HepG2 (cell line): Measurements from ENCODE around the gene SMIM38. TPM values are rescaled to one million over a fixed set of nuclear protein-coding genes. Genes with fewer than 3 reads are reported as not detected.

Experiments
- ATAC-seq: fragments of 200-7000 bp; cut with Tn5 transposase; 3 replicates; pipeline ENCODE4 v1.9.1; 2020; ENCODE audit warnings: mild to moderate bottlenecking, moderate library complexity
- BruUV-seq: library from RNA; stranded (reverse); fragments of 400-500 nt; replicated peaks from 2 replicates; lab custom pipeline; 2021; lab: Mats Ljungman, UMichigan
- CTCF ChIA-PET: fragments of 300-600 bp; formaldehyde crosslinking; extraction: SDS; loops from one replicate; lab custom pipeline; 2021; ENCODE audit warnings: low total read pairs, inconsistent platforms, low intra/inter-chr PET ratio; lab: Yijun Ruan, JAX
- POLR2A ChIA-PET: fragments of 350-600 bp; sonication (Branson Sonifier 250); formaldehyde crosslinking; loops from one replicate; lab custom pipeline; 2020; ENCODE audit warnings: antibody characterized with exemption, inconsistent platforms; lab: Yijun Ruan, JAX
- DNase-seq: peaks from one replicate; pipeline ENCODE4 v3.0.0-alpha.2; 2015; ENCODE audit warnings: low spot score
- FAIRE-seq: peaks from 3 replicates; lab custom pipeline; 2011; peaks lifted over from hg19 to GRCh38; lab: Jason Lieb, UNC
- H2AFZ ChIP-seq: one replicate; pipeline ENCODE4 v1.6.1; 2011; ENCODE audit warnings: low read length, inconsistent platforms
- H3K27ac ChIP-seq: fragments of 300-600 bp; 3 replicates; pipeline ENCODE4 v1.8.0; 2011; ENCODE audit warnings: mixed run types, mild to moderate bottlenecking, mixed read lengths, low read length, inconsistent platforms; ENCODE audit not compliant: insufficient read depth; ENCODE audit errors: extremely low read length
- H3K27me3 ChIP-seq, 2 experiments: fragments of 200-600 bp in 1 of 2; 2 replicates in 1 of 2; 3 replicates in 1 of 2; pipeline versions ENCODE4 v1.6.0 to v1.8.0; 2011; ENCODE audit warnings: low read length in 2 of 2, mild to moderate bottlenecking in 2 of 2, moderate library complexity in 2 of 2, inconsistent platforms in 1 of 2; ENCODE audit not compliant: insufficient read depth in 2 of 2, control insufficient read depth in 1 of 2
- H3K36me3 ChIP-seq, 2 experiments: fragments of 200-600 bp in 1 of 2; replicated peaks in 1 of 2; 2 replicates in 1 of 2; 3 replicates in 1 of 2; pipeline versions ENCODE4 v1.5.1 to v1.8.0; 2011; ENCODE audit warnings: low read length in 2 of 2, inconsistent platforms in 1 of 2; ENCODE audit not compliant: insufficient read depth in 2 of 2, control insufficient read depth in 1 of 2
- H3K4me1 ChIP-seq: 2 replicates; pipeline ENCODE4 v1.5.1; 2012; ENCODE audit warnings: low read length, inconsistent platforms; ENCODE audit not compliant: insufficient read depth
- H3K4me2 ChIP-seq: 2 replicates; pipeline ENCODE4 v1.6.0; 2011; ENCODE audit warnings: low read depth, low read length, inconsistent platforms
- H3K4me3 ChIP-seq, 3 experiments: fragments of 200-600 bp in 1 of 3; sonication (generic), shearing (Covaris generic) in 1 of 3; replicated peaks in 1 of 3; 2 replicates each; pipeline ENCODE4 v1.5.1; 2011 to 2016; ENCODE audit warnings: low read length in 3 of 3, inconsistent platforms in 2 of 3, low read depth in 2 of 3, mild to moderate bottlenecking in 2 of 3, control low read depth in 1 of 3, mixed read lengths in 1 of 3; ENCODE audit not compliant: insufficient read depth in 1 of 3
- H3K79me2 ChIP-seq: one replicate; pipeline ENCODE4 v1.6.1; 2011; ENCODE audit warnings: low read length, inconsistent platforms; ENCODE audit not compliant: insufficient read depth
- H3K9ac ChIP-seq: 2 replicates; pipeline ENCODE4 v1.6.0; 2011; ENCODE audit warnings: mild to moderate bottlenecking, low read depth, low read length, inconsistent platforms; ENCODE audit not compliant: insufficient read depth
- H3K9me3 ChIP-seq: 2 replicates; pipeline ENCODE4 v1.5.1; 2012; ENCODE audit warnings: mild to moderate bottlenecking, low read length
- H4K20me1 ChIP-seq: 2 replicates; pipeline ENCODE4 v1.6.0; 2011; ENCODE audit warnings: inconsistent platforms, mild to moderate bottlenecking, low read length, moderate library complexity; ENCODE audit not compliant: insufficient read depth
- BRF2 ChIP-seq: sonication (generic); formaldehyde crosslinking; IDR thresholded peaks from 2 replicates; pipeline ENCODE4 v1.8.1; 2022; ENCODE audit warnings: mild to moderate bottlenecking, missing genetic modification reagents
- FOXO1 ChIP-seq: sonication (generic); formaldehyde crosslinking; IDR thresholded peaks from 2 replicates; pipeline ENCODE4 v1.4.0; 2020; ENCODE audit warnings: missing genetic modification reagents
- IKZF5 ChIP-seq: IDR thresholded peaks from 2 replicates; pipeline ENCODE4 v1.6.1; 2018; ENCODE audit warnings: missing genetic modification reagents, mild to moderate bottlenecking, missing compliant biosample characterization
- MLX ChIP-seq: IDR thresholded peaks from 2 replicates; pipeline ENCODE4 v1.6.1; 2016
- NAIF1 ChIP-seq: sonication (generic); formaldehyde crosslinking; IDR thresholded peaks from 2 replicates; pipeline ENCODE4 v1.5.0; 2020; ENCODE audit warnings: mild to moderate bottlenecking, missing genetic modification reagents, borderline replicate concordance
- NPAS2 ChIP-seq: sonication (generic); formaldehyde crosslinking; IDR thresholded peaks from 2 replicates; pipeline ENCODE4 v1.8.0; 2022; ENCODE audit warnings: mild to moderate bottlenecking, missing genetic modification reagents, borderline replicate concordance
- PAWR ChIP-seq: sonication (generic); formaldehyde crosslinking; IDR thresholded peaks from 2 replicates; pipeline ENCODE4 v1.4.0; 2020; ENCODE audit warnings: missing genetic modification reagents, mild to moderate bottlenecking, borderline replicate concordance
- PHF20 ChIP-seq: sonication (generic); formaldehyde crosslinking; IDR thresholded peaks from 2 replicates; pipeline ENCODE4 v1.5.0; 2020; ENCODE audit warnings: mild to moderate bottlenecking, missing genetic modification reagents
- SMAD3 ChIP-seq: sonication (generic); formaldehyde crosslinking; IDR thresholded peaks from 2 replicates; pipeline ENCODE4 v1.4.0; 2020; ENCODE audit warnings: missing genetic modification reagents
- SNAI1 ChIP-seq: sonication (generic); formaldehyde crosslinking; IDR thresholded peaks from 2 replicates; pipeline ENCODE4 v1.5.0; 2020; ENCODE audit warnings: mild to moderate bottlenecking, missing genetic modification reagents, borderline replicate concordance
- SP5 ChIP-seq: IDR thresholded peaks from 2 replicates; pipeline ENCODE4 v1.6.1; 2016; ENCODE audit warnings: low read depth, borderline replicate concordance
- STAT6 ChIP-seq: sonication (generic); formaldehyde crosslinking; IDR thresholded peaks from 2 replicates; pipeline ENCODE4 v1.4.0; 2020; ENCODE audit warnings: missing genetic modification reagents, mild to moderate bottlenecking, borderline replicate concordance
- SYNCRIP ChIP-seq: fragments of 200-400 bp; formaldehyde crosslinking; IDR thresholded peaks from 2 replicates; pipeline ENCODE4 v1.6.1; 2018; ENCODE audit warnings: mild to moderate bottlenecking, low read depth, low read length; ENCODE audit not compliant: insufficient read depth
- ZNF12 ChIP-seq: sonication (generic); formaldehyde crosslinking; IDR thresholded peaks from 2 replicates; pipeline ENCODE4 v1.5.0; 2020; ENCODE audit warnings: missing genetic modification reagents
- ZNF234 ChIP-seq: sonication (generic); formaldehyde crosslinking; conservative IDR thresholded peaks from 2 replicates; pipeline ENCODE4 v1.5.1; 2020; ENCODE audit warnings: mild to moderate bottlenecking, missing genetic modification reagents
- ZNF33B ChIP-seq: sonication (generic); formaldehyde crosslinking; IDR thresholded peaks from 2 replicates; pipeline ENCODE4 v1.5.1; 2020; ENCODE audit warnings: mild to moderate bottlenecking, missing genetic modification reagents
- ZNF883 ChIP-seq: sonication (generic); formaldehyde crosslinking; IDR thresholded peaks from 2 replicates; pipeline ENCODE4 v1.5.1; 2020; ENCODE audit warnings: mild to moderate bottlenecking, missing genetic modification reagents; ENCODE audit errors: not compliant biosample characterization
- WGBS: methylation state at CpG from one replicate; pipeline ENCODE4 v1.1.6; 2017; ENCODE audit warnings: low lambda C conversion rate; 5-methylcytosine and 5-hydroxymethylcytosine counted together
- in situ Hi-C: cut with HindIII; loops from 2 replicates; pipeline ENCODE4 v1.10.0; 2017; ENCODE audit warnings: low pct_unique_long_range_greater_than_20kb; ENCODE audit not compliant: extremely low pct_ligation_motif_present
- intact Hi-C: fragments of 100-400 bp; cut with micrococcal nuclease; formaldehyde crosslinking; loops from one replicate; pipeline ENCODE4 v1.10.0; 2022; ENCODE audit not compliant: unreplicated experiment
- polyA plus RNA-seq, 8 experiments: library from polyadenylated mRNA; depleted of rRNA in 3 of 8; stranded (reverse) in 7 of 8; unstranded in 1 of 8; fragments of >200 nt; fragmentation: Illumina TruSeq in 4 of 8; extraction: Trizol in 4 of 8; gene quantifications; 2 replicates each; pipeline versions ENCODE4 v1.2.1 to v1.2.3, GENCODE V29; 2011 to 2016; ENCODE audit warnings: low read depth in 4 of 8, missing spikeins in 1 of 8, mixed read lengths in 1 of 8; ENCODE audit not compliant: insufficient read depth in 1 of 8
- total RNA-seq, 5 experiments: library from RNA; depleted of rRNA; stranded (reverse); fragments of >200 nt; fragmentation: Illumina TruSeq; extraction: Trizol; gene quantifications; 2 replicates each; pipeline ENCODE4 v1.2.3, GENCODE V29; 2016; ENCODE audit warnings: low read depth in 1 of 5

The SMIM38 gene
- total and polyA plus RNA-seq, 2 of the 13 experiments (the other 11 are each of a cell fraction or from before 2014, with no cell fraction given): 0.30 to 0.40 TPM

- TF ChIP-seq SMAD3: no peak
These were observed 43.9 kb upstream of the SMIM38 start (continued) for GRCh38 chr11:69111624-69112542.

GRCh38 chr11:69113226-69113625, 42.5 kb upstream of the SMIM38 start:
- Histone ChIP-seq H3K36me3 (no peaks in the 10 kb centered on the region), H4K20me1 (no peaks in the 10 kb centered on the region), H3K27ac (no peak overlapping the region), H3K4me1 (0 out of 2 replicates have a peak, but pooled peaks cover 8% of the 10 kb centered on the region), H2AFZ (no peak overlapping the region), H3K27me3 (peaks cover 2 to 50% of the 10 kb centered on the region in 2 experiments; a peak in 4 of 5 replicates), H3K9ac (no peak overlapping the region), H3K9me3 (no peaks in the 10 kb centered on the region), H3K79me2 (no peaks in the 10 kb centered on the region), H3K4me2 (no peak overlapping the region), H3K4me3 (no peak overlapping the region)
- CTCF ChIA-PET: no interaction called here
- FAIRE-seq (no peak), DNase-seq (no peak)
- BruUV-seq: no TSS peak
- in situ Hi-C loops (no loop called here), intact Hi-C loops (no loop called here)
- TF ChIP-seq MLX (CRISPR knock-in tag) (no peak), BRF2 (no peak), NAIF1 (CRISPR knock-in tag) (no peak), SP5 (CRISPR knock-in tag) (no peak), ZNF12 (CRISPR knock-in tag) (no peak), IKZF5 (no peak), ZNF883 (CRISPR knock-in tag) (no peak), ZNF33B (CRISPR knock-in tag) (no peak), NPAS2 (CRISPR knock-in tag) (no peak), ZNF234 (no peak), FOXO1 (CRISPR knock-in tag) (no peak), PHF20 (no peak), STAT6 (CRISPR knock-in tag) (no peak), SYNCRIP (no peak), PAWR (CRISPR knock-in tag) (no peak), SNAI1 (no peak)
- TF ChIP-seq, all 625 proteins: peak for 0
- POLR2A ChIA-PET: no interaction called here
- 33% methylated on average over 7 of the region's 10 CpGs for WGBS
- no peak for ATAC-seq
